Sigmoid colon (tissue), 7 donors: ENCODE data around the gene PLEKHH3. TPM values are rescaled to one million over a fixed set of nuclear protein-coding genes. Genes with fewer than 3 reads are reported as not detected.
"Not testable (repeated sequence)": the region's sequence is repeated elsewhere in the genome, so short reads cannot be mapped to it uniquely, and the experiment has no call there.

Source experiments
- DNase-seq: peaks from one replicate; pipeline ENCODE4 v3.0.0-alpha.2; 2019
- H3K27ac ChIP-seq, 4 donors: fragments of 200-600 bp; sonication (generic); one replicate each; pipeline ENCODE4 v1.5.1; 2016 to 2019; ENCODE audit warnings: mild to moderate bottlenecking in 1 of 4
- H3K27me3 ChIP-seq, 3 donors: fragments of 200-600 bp; sonication (generic); one replicate each; pipeline ENCODE4 v1.5.1; 2019; ENCODE audit warnings: mild to moderate bottlenecking in 1 of 3
- H3K36me3 ChIP-seq, 4 donors: fragments of 200-600 bp; sonication (generic); one replicate each; pipeline ENCODE4 v1.5.1; 2016 to 2019
- H3K4me1 ChIP-seq, 4 donors: fragments of 200-600 bp; sonication (generic); one replicate each; pipeline ENCODE4 v1.5.1; 2017 to 2019
- H3K4me3 ChIP-seq, 4 donors: fragments of 200-600 bp; sonication (generic); one replicate each; pipeline ENCODE4 v1.5.1; 2017 to 2019; ENCODE audit warnings: mild to moderate bottlenecking in 2 of 4, moderate library complexity in 1 of 4
- H3K9me3 ChIP-seq, 4 donors: fragments of 200-600 bp in 3 of 4; sonication (generic) in 3 of 4; one replicate each; pipeline versions ENCODE4 v1.5.1 to v1.6.1; 2013 to 2019
- CTCF ChIP-seq, 4 experiments: fragments of 450-650 bp in 3 of 4; fragments of 200-600 bp in 1 of 4; IDR thresholded peaks; one replicate each; pipeline ENCODE4 v1.5.1; 2016 to 2019; ENCODE audit warnings: antibody characterized with exemption in 4 of 4, mild to moderate bottlenecking in 3 of 4, moderate library complexity in 2 of 4
- EP300 ChIP-seq, 4 donors: sonication (generic); formaldehyde crosslinking; IDR thresholded peaks; one replicate each; pipeline ENCODE4 v1.6.1; 2017; ENCODE audit warnings: antibody characterized with exemption in 4 of 4
- POLR2A ChIP-seq, 2 donors: fragments of 450-650 bp; IDR thresholded peaks; one replicate each; pipeline ENCODE4 v1.6.1; 2016; ENCODE audit warnings: antibody characterized with exemption in 2 of 2, mild to moderate bottlenecking in 2 of 2, moderate library complexity in 2 of 2
- POLR2AphosphoS5 ChIP-seq, 4 donors: sonication (generic); formaldehyde crosslinking; IDR thresholded peaks; one replicate each; pipeline ENCODE4 v1.6.1; 2017; ENCODE audit warnings: antibody characterized with exemption in 4 of 4
- WGBS, 2 donors: extraction: QIAGEN DNeasy Blood & Tissue Kit; methylation state at CpG; one replicate each; pipeline ENCODE4 v1.1.7; 2013; 5-methylcytosine and 5-hydroxymethylcytosine counted together
- intact Hi-C: fragments of 100-400 bp; cut with DNase I; formaldehyde crosslinking; loops from one replicate; pipeline ENCODE4 v1.15.1; 2023
- polyA plus RNA-seq, 3 donors: library from polyadenylated mRNA; stranded (reverse); fragments of 200-250 nt; gene quantifications; one replicate each; pipeline ENCODE4 v1.2.3, GENCODE V29; 2013
- total RNA-seq, 4 donors: library from RNA; depleted of rRNA; stranded (reverse); fragments of >200 nt; gene quantifications; one replicate each; pipeline ENCODE4 v1.1.0, GENCODE V29; 2016
- donor health status: healthy with polysubstance abuse.
- donor health status: Bipolar disorder and iron deficiency.
- donor health status: healthy.

Gene PLEKHH3
- total and polyA plus RNA-seq, 7 donors: 4.4 to 25.2 (median 14.7) TPM

- Histone ChIP-seq H3K27ac (peak overlapping the region in 3 of 4 donors; percentile 26 to 40 (median 27)), H3K9me3 (no peaks in the 10 kb centered on the region), H3K27me3 (no peaks in the 10 kb centered on the region), H3K36me3 (peaks cover 6 to 40% (median 12%) of the 10 kb centered on the region in 4 donors), H3K4me3 (no peak overlapping the region), H3K4me1 (peaks cover 0 to 20% (median 18%) of the 10 kb centered on the region in 4 donors)
- WGBS, 2 donors: 19 to 57% methylated on average over 7 of the region's 7 CpGs
- DNase-seq: no peak
- TF ChIP-seq EP300 (IDR thresholded peaks at IDR 0.05) (no peak), POLR2AphosphoS5 (IDR thresholded peaks at IDR 0.05) (no peak), CTCF (IDR thresholded peaks at IDR 0.05) (no peak), POLR2A (IDR thresholded peaks at IDR 0.05) (no peak)
- intact Hi-C loops: no loop called here
Measured at GRCh38 chr17:42660692-42661345, 16.0 kb downstream of the PLEKHH3 start.

GRCh38 chr17:42659932-42660274 is 16.9 kb downstream of the PLEKHH3 start:
- Histone ChIP-seq H3K27ac (peak overlapping the region; percentile 80 to 91 (median 82)), H3K36me3 (peaks cover 0 to 31% (median 9%) of the 10 kb centered on the region in 4 donors), H3K4me3 (peak overlapping the region; percentile 55 to 73 (median 61)), H3K4me1 (peaks cover 0 to 20% (median 18%) of the 10 kb centered on the region in 4 donors)
- DNase-seq, intact Hi-C loops, H3K9me3 ChIP-seq, H3K27me3 ChIP-seq: not testable (repeated sequence)
- 67 to 94% methylated on average over 1 to 7 of the region's 14 CpGs for WGBS, 2 donors

GRCh38 chr17:42659079-42659931 is 17.5 kb downstream of the PLEKHH3 start, which contains the start of gene TUBG2:
TSS of gene TUBG2 (plus strand) at chr17:42659284. CDS start at chr17:42659504, 220 bp downstream.
- Histone ChIP-seq H3K27ac (peak within 1 kb of the TSS; percentile 80 to 91 (median 82)), H3K27me3 (no peaks in the 10 kb centered on the region), H3K9me3 (no peaks in the 10 kb centered on the region), H3K4me3 (peak within 1 kb of the TSS; percentile 55 to 73 (median 61)), H3K4me1 (peaks cover 0 to 23% (median 21%) of the 10 kb centered on the region in 4 donors), H3K36me3 (peaks cover 0 to 27% (median 9%) of the 10 kb centered on the region in 4 donors)
- DNase-seq: peak; percentile 94
- peak; percentile 75 to 92 (median 86) for TF ChIP-seq POLR2AphosphoS5 (IDR thresholded peaks at IDR 0.05)
- peak; percentile 52 to 66 for TF ChIP-seq POLR2A (IDR thresholded peaks at IDR 0.05)
- TF ChIP-seq CTCF (IDR thresholded peaks at IDR 0.05): no peak
- intact Hi-C loops: no loop called here
- WGBS, 2 donors: 6% methylated on average over 58 to 59 of the region's 59 CpGs

GRCh38 chr17:42657824-42658588 is 18.8 kb downstream of the PLEKHH3 start:
- intact Hi-C loops: no loop called here
- Histone ChIP-seq H3K36me3 (peaks cover 0 to 14% (median 7%) of the 10 kb centered on the region in 4 donors), H3K9me3 (no peaks in the 10 kb centered on the region), H3K4me3 (no peak overlapping the region), H3K27me3 (no peaks in the 10 kb centered on the region), H3K4me1 (peaks cover 0 to 32% (median 30%) of the 10 kb centered on the region in 4 donors), H3K27ac (peak overlapping the region in 3 of 4 donors; percentile 80 to 91 (median 84))
- DNase-seq: no peak
- TF ChIP-seq POLR2AphosphoS5 (IDR thresholded peaks at IDR 0.05) (no peak), EP300 (IDR thresholded peaks at IDR 0.05) (no peak), CTCF (IDR thresholded peaks at IDR 0.05) (no peak), POLR2A (IDR thresholded peaks at IDR 0.05) (no peak)
- WGBS, 2 donors: 86 to 89% methylated on average over 9 of the region's 9 CpGs
